OCI-LY3 (cell line): ENCODE results near the gene RC3H2.
"Not testable (repeated sequence)": the region's sequence is repeated elsewhere in the genome, so short reads cannot be mapped to it uniquely, and the experiment has no call there.

Experiments
- H2AFZ ChIP-seq: fragments of 200-600, 300-600 bp; shearing (Covaris generic); 2 replicates; pipeline ENCODE4 v1.6.0; 2014; ENCODE audit warnings: antibody characterized with exemption, low read depth, low read length
- H3K27ac ChIP-seq: fragments of 200-600, 300-600 bp; sonication (generic); 2 replicates; pipeline ENCODE4 v1.5.1; 2014; ENCODE audit warnings: mild to moderate bottlenecking, low read length, moderate library complexity, mixed read lengths
- H3K27me3 ChIP-seq: fragments of 200-600, 300-600 bp; sonication (generic); 2 replicates; pipeline ENCODE4 v1.6.1; 2014; ENCODE audit warnings: low read depth, low read length, mixed read lengths
- H3K36me3 ChIP-seq: fragments of 200-600, 300-600 bp; sonication (generic); replicated peaks from 2 replicates; pipeline ENCODE3; 2014; ENCODE audit warnings: low read depth, low read length, mixed read lengths
- H3K4me1 ChIP-seq: fragments of 300-600, 200-600 bp; sonication (generic); 2 replicates; pipeline ENCODE4 v1.6.1; 2014; ENCODE audit warnings: low read length, mixed read lengths
- H3K4me2 ChIP-seq: fragments of 200-600, 300-600 bp; sonication (generic); 2 replicates; pipeline ENCODE4 v1.6.1; 2014; ENCODE audit warnings: low read length, mixed read lengths
- H3K4me3 ChIP-seq: fragments of 300-600, 200-600 bp; sonication (generic); 2 replicates; pipeline ENCODE4 v1.5.1; 2014; ENCODE audit warnings: antibody characterized with exemption, mild to moderate bottlenecking, low read length, moderate library complexity
- H3K79me2 ChIP-seq: fragments of 300-600, 200-600 bp; shearing (Covaris generic); 2 replicates; pipeline ENCODE4 v1.6.1; 2014; ENCODE audit warnings: mild to moderate bottlenecking, low read length, mixed read lengths
- H3K9ac ChIP-seq: fragments of 300-600, 200-600 bp; shearing (Covaris generic); 2 replicates; pipeline ENCODE4 v1.6.0; 2014; ENCODE audit warnings: mild to moderate bottlenecking, low read length, moderate library complexity
- H3K9me3 ChIP-seq: fragments of 200-600, 300-600 bp; shearing (Covaris generic); 2 replicates; pipeline ENCODE4 v1.6.1; 2014; ENCODE audit warnings: low read length, mixed read lengths; ENCODE audit not compliant: insufficient read depth
- H4K20me1 ChIP-seq: fragments of 200-600, 300-600 bp; sonication (generic); 2 replicates; pipeline ENCODE4 v1.6.1; 2016; ENCODE audit warnings: low read length, mixed read lengths; ENCODE audit not compliant: insufficient read depth
- CTCF ChIP-seq: fragments of 200-600, 300-600 bp; sonication (generic); IDR thresholded peaks from 2 replicates; pipeline ENCODE4 v1.5.1; 2014; ENCODE audit warnings: antibody characterized with exemption, low read length, low read depth
- EZH2phosphoT487 ChIP-seq: fragments of 200-600 bp; shearing (Covaris generic); IDR thresholded peaks from 2 replicates; pipeline ENCODE4 v1.6.1; 2018; ENCODE audit warnings: antibody characterized with exemption, mixed run types, low read depth

Gene RC3H2

GRCh38 chr9:122912671-122912963 lies 7.5 kb upstream of the RC3H2 start:
- peak overlapping the region; percentile 93 for H3K4me3 ChIP-seq
- H3K79me2 ChIP-seq: peaks cover 53% of the 10 kb centered on the region
- no peak overlapping the region for H2AFZ ChIP-seq

GRCh38 chr9:122906122-122906521 lies 963 bp upstream of the RC3H2 start:
- not testable (repeated sequence) for H3K9me3 ChIP-seq, H4K20me1 ChIP-seq, H3K27me3 ChIP-seq, H3K27ac ChIP-seq, H2AFZ ChIP-seq, H3K4me2 ChIP-seq, H3K9ac ChIP-seq, H3K4me1 ChIP-seq
- Histone ChIP-seq H3K36me3 (peaks cover 16% of the 10 kb centered on the region), H3K79me2 (peaks cover 75% of the 10 kb centered on the region), H3K4me3 (peak overlapping the region; percentile 98; the same call in 1 of the 2 replicates)

More at GRCh38 chr9:122912671-122912963, 7.5 kb upstream of the RC3H2 start:
- peak overlapping the region; percentile 99 for H3K27ac ChIP-seq
- peak overlapping the region; percentile 87 for H3K4me2 ChIP-seq
- TF ChIP-seq EZH2phosphoT487: no peak
- TF ChIP-seq CTCF: no peak
- H3K4me1 ChIP-seq: peaks cover 13% of the 10 kb centered on the region
- H3K9ac ChIP-seq: peak overlapping the region; percentile 82
- peaks cover 22% of the 10 kb centered on the region for H3K36me3 ChIP-seq
- H3K9me3 ChIP-seq: no peaks in the 10 kb centered on the region
- no peaks in the 10 kb centered on the region for H3K27me3 ChIP-seq
- no peaks in the 10 kb centered on the region for H4K20me1 ChIP-seq

- H3K9ac ChIP-seq: peak overlapping the region; percentile 97
- H3K79me2 ChIP-seq: peaks cover 75% of the 10 kb centered on the region
- no peak for TF ChIP-seq EZH2phosphoT487
- TF ChIP-seq CTCF: no peak
- 0 out of 2 replicates have a peak, but pooled peaks cover 7% of the 10 kb centered on the region for H4K20me1 ChIP-seq
- H3K36me3 ChIP-seq: peaks cover 4% of the 10 kb centered on the region
- H3K9me3 ChIP-seq: no peaks in the 10 kb centered on the region
- peak overlapping the region; percentile 98 for H3K4me3 ChIP-seq
- H3K27ac ChIP-seq: peak overlapping the region; percentile 80
- peak overlapping the region; percentile 93 for H3K4me2 ChIP-seq
- no peak overlapping the region for H2AFZ ChIP-seq
- H3K27me3 ChIP-seq: no peaks in the 10 kb centered on the region
- H3K4me1 ChIP-seq: peaks cover 25% of the 10 kb centered on the region
Observed at GRCh38 chr9:122904466-122904822, 715 bp downstream of the RC3H2 start.

GRCh38 chr9:122900791-122901190 lies 4.4 kb downstream of the RC3H2 start:
- Histone ChIP-seq H3K36me3 (peaks cover 7% of the 10 kb centered on the region), H3K4me3 (peak overlapping the region; percentile 48), H3K9me3 (no peaks in the 10 kb centered on the region), H3K27ac (no peak overlapping the region), H4K20me1 (0 out of 2 replicates have a peak, but pooled peaks cover 7% of the 10 kb centered on the region), H3K4me2 (peak overlapping the region; percentile 53), H3K79me2 (peaks cover 86% of the 10 kb centered on the region), H3K4me1 (peaks cover 25% of the 10 kb centered on the region), H2AFZ (no peak overlapping the region), H3K27me3 (no peaks in the 10 kb centered on the region), H3K9ac (peak overlapping the region; percentile 6)
- no peak for TF ChIP-seq EZH2phosphoT487
- TF ChIP-seq CTCF: no peak

- H3K4me2 ChIP-seq: no peak overlapping the region
- H3K27ac ChIP-seq: no peak overlapping the region
- H2AFZ ChIP-seq: no peak overlapping the region
- TF ChIP-seq EZH2phosphoT487 (no peak), CTCF (no peak)
- 0 out of 2 replicates have a peak, but pooled peaks cover 7% of the 10 kb centered on the region for H4K20me1 ChIP-seq
- H3K79me2 ChIP-seq: peaks cover 78% of the 10 kb centered on the region
- H3K9me3 ChIP-seq: no peaks in the 10 kb centered on the region
- H3K27me3 ChIP-seq: no peaks in the 10 kb centered on the region
- H3K4me1 ChIP-seq: peaks cover 22% of the 10 kb centered on the region
- no peak overlapping the region for H3K4me3 ChIP-seq
- H3K9ac ChIP-seq: no peak overlapping the region
- H3K36me3 ChIP-seq: peaks cover 22% of the 10 kb centered on the region
Observed at GRCh38 chr9:122897969-122898368, 7.2 kb downstream of the RC3H2 start.
